Esophagus squamous epithelium (tissue), 4 donors: ENCODE results near the gene ARRDC2.

Experiments used
- POLR2A ChIP-seq, 4 donors: fragments of 450-650 bp; IDR thresholded peaks; one replicate each; pipeline ENCODE4 v1.6.1; 2017; ENCODE audit warnings: antibody characterized with exemption in 4 of 4, mild to moderate bottlenecking in 4 of 4, moderate library complexity in 3 of 4
- TF ChIP-seq, protein P1 (sequence below), 6 experiments: fragments of 450-650 bp in 4 of 6; fragments of 200-600 bp in 2 of 6; sonication (generic) in 2 of 6; IDR thresholded peaks; one replicate each; pipeline ENCODE4 v1.5.1; 2016 to 2019; ENCODE audit warnings: antibody characterized with exemption in 6 of 6, mild to moderate bottlenecking in 4 of 6, moderate library complexity in 4 of 6

DNA sequence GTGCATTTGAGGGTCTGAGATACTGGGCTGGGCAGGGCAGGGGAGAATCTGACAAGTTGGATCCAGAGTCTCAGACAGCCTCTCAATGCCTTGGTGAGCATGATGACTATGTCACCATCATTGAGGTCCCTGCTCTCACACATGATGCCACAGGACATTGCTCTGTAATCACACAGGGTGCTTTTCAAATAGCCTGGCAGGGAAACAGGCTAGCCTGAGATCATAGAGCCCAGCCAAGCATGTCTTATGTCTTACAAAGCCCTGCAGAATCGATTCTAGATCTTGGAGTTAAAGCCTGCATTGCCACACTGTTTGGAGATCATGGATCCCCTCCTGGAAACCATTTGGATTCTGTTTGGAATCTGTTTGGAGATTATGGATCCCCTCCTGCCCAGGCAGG is 35.7 kb upstream of the ARRDC2 start:
- TF ChIP-seq, protein P1, sequence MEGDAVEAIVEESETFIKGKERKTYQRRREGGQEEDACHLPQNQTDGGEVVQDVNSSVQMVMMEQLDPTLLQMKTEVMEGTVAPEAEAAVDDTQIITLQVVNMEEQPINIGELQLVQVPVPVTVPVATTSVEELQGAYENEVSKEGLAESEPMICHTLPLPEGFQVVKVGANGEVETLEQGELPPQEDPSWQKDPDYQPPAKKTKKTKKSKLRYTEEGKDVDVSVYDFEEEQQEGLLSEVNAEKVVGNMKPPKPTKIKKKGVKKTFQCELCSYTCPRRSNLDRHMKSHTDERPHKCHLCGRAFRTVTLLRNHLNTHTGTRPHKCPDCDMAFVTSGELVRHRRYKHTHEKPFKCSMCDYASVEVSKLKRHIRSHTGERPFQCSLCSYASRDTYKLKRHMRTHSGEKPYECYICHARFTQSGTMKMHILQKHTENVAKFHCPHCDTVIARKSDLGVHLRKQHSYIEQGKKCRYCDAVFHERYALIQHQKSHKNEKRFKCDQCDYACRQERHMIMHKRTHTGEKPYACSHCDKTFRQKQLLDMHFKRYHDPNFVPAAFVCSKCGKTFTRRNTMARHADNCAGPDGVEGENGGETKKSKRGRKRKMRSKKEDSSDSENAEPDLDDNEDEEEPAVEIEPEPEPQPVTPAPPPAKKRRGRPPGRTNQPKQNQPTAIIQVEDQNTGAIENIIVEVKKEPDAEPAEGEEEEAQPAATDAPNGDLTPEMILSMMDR (IDR thresholded peaks at IDR 0.05): no peak
- TF ChIP-seq POLR2A (IDR thresholded peaks at IDR 0.05): no peak
